KG1 (cell line): ENCODE results near the gene JAZF1.
"Not testable (repeated sequence)": the region's sequence is repeated elsewhere in the genome, so short reads cannot be mapped to it uniquely, and the experiment has no call there.

Experiments
- DNase-seq: peaks from one replicate; lab custom pipeline; 2025; lab: John Stamatoyannopoulos, UW

The JAZF1 gene

DNA sequence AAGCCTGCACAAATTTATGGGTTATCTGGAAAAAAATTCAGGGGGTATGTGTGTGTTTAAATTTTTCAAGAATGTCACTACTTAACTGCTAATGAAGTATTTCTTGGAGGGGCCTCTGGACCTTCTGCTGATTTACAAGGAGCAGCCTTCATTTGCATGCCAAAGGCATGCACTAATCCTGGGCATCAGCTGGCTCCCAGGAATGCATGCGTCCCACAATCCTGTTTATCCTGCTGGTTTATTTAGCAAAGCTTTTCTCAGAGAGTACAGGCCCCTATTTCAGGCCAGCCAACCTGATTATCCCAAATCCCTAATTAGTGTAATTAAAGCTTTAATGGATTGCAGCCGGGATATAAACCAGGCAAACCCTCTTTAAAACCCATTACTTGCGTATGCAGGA lies 270.3 kb downstream of the JAZF1 start:
- no peak for DNase-seq

DNA sequence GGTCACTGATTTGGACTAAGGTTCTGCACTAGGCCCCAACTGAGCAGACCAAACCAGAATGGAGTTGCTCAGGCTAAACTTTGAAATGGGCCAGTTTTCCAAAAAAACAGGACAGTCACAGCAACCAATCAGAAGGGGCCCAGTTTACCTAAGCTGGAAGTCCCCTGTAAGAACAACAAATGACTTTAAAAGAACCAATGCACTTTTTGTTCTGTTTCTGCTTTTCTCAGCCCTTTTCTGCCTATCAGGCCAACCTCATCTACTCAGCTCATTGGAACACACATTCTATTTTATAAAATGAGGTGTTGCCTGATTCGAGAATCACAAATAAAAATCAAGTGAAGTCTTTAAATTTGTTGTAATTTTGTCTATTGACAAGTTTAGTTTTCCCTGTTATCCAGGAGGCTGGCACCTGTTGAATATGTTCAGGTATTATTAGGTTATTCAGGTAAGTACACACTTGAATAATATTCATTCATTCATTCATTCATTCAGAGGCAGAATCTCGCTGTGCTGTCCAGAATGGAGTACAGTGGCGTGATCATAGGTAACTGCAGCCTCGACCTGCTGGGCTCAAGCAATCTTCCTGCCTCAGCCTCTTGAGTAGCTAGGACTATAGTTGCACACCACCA lies 271.9 kb downstream of the JAZF1 start:
- no peak for DNase-seq

DNA sequence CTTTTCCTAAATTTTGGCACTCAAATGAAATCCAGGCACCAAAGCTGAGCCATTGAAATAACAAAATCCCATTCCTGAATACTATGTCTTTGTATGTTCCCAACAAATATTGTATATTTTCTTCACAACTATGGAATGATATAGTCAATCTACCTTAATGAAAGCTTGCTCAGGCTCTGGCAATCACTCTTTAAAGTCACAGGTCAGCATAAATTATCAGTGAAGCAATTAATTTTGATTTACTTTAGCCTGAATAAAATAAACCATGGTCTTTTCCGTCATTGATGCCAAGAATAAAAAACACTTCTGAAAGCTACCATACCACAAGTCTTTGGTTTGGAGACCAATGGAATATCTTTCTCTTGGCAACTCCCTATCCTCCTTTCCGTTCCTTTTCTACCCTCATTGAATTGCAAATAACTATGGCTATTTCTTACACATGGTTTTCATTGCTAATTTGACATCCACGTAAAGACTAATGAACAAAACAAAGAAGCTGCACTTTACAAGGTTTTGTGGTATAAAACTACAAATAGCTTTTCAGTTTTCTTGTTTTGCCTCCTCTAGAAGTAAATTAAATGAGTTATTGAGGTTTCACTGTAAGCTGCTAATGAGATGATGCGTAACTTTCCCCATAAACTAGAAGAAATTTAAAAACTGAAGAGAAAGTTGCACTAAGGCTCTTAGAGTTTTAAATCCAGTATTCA lies 274.1 kb downstream of the JAZF1 start:
- no peak for DNase-seq

DNA sequence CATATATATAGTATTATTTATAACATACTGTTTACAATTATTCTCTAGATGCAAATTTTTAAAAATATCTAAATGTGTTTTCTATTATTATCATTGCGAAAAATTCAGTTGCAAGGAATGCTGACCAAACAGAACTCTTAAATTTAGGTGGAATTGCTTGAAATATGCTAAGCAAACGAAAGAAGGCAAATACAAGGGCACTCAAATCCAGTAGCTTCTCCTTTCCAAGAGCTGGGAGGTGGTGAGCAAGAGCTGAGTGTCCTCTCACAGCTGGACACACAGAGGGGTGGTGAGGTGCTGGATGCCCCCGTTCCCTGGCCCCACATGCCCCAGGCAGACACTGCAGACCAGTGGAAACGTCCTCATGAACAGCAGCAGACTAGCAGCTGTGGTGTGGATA lies 274.6 kb downstream of the JAZF1 start:
- DNase-seq, result no peak

DNA sequence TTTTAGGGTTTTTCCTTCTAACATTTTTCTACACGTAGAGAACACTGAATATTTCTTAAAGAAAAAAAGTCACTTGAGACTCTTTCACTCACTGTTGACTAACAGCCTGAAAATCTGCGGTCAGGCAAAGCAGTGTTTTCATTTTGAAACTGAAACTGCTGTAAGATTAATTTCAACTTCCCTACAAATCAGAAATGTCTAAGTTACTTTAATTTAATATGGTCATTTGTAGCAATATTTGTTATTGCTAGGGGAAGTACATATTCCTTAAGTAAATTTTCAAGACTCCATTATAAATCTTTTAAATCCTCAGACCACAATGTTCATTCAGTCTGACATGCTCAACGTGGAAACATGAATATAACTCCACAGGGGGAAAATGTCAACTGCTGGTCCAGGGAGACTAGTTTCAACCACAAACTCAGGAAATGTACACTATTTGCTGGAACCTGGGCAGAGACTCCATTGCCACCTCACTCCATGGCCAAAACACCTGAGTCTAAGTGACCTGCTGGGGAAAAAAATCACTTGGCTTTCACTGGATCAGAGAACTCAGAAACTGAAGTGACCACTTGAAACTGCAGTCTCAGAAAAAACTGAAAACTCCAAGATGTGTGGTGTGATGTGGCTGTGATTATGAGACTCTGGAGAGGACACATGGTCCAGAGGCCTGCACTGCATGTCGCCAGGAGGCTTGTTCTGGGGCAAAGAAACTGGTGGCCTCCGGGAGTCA lies 279.4 kb downstream of the JAZF1 start:
- DNase-seq, result peak; percentile 49

DNA sequence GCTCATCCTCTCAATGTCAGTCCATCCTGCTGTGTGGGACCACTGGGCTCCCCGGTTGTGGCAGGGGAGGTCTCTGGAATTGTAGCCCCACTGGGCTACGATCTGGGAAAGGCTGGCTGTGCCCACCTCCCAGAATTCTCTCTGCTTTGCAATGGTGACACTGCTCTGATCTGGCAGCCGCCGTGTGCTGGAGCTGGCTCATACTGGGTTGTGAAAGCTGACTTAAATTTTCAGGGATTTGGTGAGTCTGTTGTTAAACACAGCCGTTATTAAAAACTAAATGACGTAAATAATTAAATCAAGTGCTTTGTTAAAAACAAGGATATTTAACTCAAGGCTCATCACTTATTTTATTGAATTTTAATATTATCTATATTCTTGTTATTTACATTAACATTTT lies 280.6 kb downstream of the JAZF1 start:
- DNase-seq, result no peak

DNA sequence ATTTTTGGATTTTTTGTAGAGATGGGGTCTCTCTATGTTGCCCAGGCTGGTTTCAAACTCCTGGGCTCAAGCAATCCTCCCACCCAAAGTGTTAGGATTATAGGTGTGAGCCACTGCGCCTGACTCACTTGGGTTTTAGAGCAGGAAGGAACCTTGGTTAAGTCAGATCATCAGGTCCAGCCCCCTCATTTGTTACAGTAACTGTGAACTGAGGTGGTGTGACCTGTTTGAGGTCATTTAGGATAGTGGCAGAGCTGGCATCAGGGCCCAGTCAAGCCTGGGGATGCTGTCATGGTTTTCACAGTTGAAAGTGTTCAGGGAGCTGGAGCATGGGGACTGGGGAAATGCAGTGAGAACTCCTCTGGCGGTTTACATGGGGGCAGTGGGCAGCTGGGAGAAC lies 281.0 kb downstream of the JAZF1 start:
- no peak for DNase-seq

DNA sequence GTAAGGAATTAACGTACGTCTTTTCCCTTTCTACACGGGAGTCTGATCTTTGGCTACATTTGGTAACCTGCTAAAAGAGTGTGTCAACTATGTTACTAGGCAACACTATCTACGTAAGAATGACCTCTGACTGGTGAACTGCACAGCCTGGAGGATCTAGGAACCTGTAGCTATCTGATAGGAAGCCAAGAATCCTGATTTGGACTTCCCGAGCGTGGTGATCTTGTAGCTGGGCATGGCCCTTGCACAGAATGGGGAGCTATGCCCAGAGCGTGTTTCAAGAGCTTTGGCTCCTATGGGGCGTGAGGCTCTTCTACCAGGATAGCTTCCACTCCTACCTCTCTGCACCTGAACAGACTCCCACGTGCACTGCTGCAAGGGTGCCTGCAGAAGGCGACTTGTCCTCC lies 283.2 kb downstream of the JAZF1 start:
- no peak for DNase-seq

DNA sequence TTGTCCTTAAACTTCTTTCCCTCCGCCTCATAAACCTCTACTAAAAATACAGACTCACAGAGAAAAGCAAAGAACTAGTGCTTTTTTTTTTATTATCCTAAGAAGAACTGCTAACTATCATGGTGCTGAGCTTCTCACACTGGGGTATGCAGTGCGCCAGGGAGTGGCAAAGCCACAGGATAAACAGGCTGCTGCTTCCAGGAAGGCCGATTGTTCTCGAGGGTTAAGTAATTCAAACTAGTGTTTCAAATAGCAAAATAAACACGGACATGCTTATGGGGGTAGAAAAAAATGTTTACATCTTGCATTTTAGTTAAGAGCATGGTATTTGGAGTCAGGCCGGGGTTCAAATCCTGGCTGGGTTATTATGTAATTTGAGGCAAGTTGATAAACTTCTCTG lies 283.6 kb downstream of the JAZF1 start:
- DNase-seq, result no peak

DNA sequence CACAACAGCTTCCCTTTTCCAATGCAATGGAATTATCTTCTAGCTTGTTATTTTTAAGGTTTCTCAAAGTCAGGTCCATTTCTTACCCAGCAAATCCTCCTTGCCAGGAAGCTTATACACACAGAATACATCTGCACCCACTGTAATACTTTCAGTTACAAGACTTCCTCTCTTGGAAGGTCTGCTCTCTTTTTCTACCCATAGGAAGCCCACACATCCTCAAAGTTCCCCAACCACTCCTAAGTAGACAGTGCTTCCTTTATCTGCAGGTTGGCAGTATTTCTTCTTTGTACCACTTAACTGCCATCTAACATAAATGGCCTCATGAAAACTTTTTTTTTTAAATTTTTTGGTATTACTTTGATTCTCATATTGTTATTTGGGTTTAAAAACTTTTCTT lies 285.0 kb downstream of the JAZF1 start:
- no peak for DNase-seq

DNA sequence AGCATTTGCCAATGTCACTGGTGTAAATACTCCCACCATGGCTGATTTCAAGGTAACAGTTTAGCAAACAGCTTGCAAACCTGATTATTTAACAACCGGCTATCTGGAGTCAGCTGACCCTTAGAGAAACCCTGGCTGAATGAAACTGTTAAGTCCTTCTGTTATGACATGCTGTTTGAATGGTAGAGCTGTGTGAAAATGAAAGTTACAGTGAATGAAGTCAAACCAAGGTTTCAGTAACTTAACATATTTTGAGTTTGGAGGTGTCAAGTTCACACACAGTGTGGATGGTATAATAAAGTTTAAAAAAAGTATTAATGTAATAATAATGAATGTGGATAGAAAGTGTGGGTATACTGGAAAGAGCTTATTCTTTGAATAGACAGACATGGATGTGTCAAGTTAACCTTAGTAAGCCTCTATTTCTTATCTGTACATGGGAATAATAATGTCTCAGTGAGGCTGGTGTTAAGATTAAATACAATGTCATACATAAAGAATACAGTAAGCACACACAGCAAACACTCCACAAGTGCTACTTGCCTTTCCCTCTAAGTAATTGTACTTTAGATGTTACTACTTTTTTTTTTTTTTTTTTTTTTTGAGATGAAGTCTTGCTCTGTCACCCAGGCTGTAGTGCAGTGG lies 290.3 kb downstream of the JAZF1 start:
- DNase-seq, result no peak

DNA sequence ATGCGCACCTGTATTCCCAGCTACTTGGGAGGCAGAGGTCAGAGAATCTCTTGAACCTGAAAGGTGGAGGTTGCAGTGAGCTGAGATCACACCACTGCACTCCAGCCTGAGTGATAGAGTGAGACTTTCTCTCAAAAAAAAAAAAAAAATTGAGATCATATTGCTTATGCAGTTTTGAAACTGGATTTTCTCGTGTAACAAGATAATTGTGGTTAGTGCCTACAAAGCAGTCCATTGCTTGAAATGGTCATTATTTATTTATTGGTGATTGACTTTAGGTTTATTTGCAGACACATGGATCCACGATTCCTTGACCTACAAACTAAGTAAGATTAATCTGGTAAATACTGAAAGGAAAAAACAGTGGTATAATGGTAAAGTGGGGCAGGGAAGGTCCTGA lies 290.8 kb downstream of the JAZF1 start:
- no peak for DNase-seq

DNA sequence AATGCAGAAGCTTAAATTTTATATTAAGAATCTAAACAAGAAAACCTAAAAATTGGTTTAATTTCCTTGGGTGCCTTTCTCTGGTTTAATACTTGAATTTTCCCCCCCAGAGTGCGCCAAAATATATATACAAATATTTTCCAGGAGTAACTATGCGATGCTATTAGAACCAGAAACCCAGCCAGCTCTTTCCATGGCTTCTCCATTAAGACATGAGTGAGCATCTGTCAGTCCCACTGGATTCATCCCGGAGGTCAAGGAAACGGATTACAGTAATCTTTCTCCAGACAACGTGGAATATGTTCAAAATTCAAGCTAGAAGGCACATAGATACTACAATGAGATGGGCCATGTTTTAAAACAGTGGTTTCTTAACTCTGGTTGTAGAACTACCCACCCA lies 291.9 kb downstream of the JAZF1 start:
- DNase-seq, result no peak

DNA sequence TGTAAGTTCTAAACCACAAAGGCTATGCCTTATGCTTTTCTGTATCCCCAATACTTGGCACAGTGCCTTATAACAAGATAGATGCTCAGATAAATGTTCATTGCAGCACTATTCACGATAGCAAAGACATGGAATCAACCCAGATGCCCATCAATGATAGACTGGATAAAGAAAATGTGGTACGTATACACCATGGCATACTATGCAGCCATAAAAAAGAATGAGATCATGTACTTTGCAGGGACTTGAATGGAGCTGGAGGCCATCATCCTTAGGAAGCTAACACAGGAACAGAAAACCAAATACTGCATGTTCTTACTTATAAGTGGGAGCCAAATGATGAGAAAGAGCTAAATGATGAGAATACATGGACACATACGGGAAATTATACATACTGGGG lies 293.9 kb downstream of the JAZF1 start:
- not testable (repeated sequence) for DNase-seq

DNA sequence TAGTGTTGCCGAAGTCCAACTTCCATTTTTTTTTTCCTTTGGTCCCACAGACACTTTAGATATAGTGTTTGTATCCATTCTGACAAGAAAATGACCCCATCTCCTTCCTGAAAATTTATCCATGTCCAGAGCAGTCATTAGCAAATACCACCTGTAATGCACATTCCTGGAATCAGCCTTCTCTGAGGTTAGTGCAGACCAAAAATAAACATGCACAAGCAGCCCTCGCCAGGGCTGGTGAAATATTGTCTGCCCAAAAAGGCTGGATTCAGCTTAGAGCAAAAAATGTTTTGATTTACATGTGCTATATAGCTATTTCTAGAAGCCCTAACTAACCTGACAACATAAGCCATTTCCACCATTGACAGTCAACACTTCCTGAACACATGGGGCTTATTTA lies 294.9 kb downstream of the JAZF1 start:
- no peak for DNase-seq

DNA sequence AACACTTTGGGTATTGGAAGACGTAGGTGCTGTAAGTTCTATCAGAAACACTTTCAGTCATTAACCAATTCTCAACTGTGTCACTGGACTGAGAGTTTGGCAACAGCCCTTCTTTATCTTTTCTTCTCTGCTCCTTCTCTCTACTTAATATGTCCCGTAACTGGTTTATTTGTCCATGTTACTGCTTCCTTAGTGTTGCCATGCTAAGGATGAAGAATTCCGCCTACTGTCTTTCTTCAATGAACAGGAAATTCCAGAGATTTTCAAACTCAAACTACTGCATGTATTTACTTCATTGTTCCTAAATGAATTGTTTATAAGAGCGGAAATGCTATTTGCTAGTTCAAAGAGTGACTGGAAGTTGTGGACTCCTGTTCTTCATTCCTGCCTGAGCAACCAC lies 296.9 kb downstream of the JAZF1 start:
- DNase-seq, result no peak

DNA sequence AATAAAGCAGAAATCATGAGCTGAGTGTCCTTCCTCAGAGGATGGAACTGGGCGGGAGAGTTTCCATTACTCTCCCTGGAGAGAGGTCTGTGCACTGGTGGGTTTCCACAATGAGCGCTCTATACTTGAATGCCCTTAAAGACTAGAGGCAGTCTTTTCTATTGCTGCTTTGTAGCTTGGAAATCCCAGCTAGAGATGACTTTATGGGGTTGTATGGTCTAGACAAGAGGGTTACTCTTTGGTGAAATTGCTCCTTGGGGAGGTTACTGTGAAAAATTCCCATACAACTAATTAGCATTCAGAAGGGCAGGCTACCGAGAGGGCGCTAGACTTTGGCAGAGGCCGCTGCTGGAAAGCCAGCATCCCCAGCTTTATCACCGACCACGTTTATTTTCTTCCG lies 303.8 kb downstream of the JAZF1 start:
- DNase-seq, result no peak

DNA sequence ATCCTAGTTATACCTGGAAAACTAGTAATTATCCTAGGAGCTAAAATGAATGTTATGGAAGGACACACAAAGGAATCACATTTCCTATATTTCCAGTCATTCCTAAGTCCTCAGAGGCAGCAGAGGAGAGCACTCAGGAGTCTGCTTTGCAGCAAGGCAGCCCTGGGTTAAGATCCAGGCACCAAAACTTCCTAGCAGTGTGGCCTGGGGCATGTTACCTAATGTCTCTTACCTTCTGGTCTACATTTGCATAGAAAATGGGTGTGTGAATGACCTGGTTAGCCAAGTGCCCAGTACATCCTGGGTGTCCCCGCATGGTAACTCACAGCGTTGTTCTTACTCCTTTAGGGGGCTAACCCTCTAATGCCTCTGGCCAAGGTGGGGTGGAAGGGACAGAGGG lies 304.8 kb downstream of the JAZF1 start:
- DNase-seq, result no peak

DNA sequence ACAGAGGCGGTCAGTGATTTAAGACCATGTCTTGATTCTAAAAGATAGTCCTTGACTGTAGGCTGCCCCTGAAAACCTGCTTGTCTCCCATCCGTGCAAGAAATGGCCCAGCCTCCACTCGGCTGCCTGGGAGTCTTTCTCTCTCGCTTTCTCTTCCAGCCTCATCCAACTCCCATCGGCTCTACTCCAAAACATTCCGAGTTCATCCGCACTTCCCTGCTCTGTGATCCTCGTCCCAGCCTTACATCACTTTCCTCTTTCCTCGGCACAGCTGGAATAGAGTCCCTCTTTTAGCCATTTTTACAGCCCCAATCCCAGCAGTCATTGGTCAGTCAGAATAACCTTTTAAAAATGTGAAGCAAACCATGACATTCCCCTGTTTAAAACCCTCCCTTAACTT lies 305.5 kb downstream of the JAZF1 start:
- no peak for DNase-seq

DNA sequence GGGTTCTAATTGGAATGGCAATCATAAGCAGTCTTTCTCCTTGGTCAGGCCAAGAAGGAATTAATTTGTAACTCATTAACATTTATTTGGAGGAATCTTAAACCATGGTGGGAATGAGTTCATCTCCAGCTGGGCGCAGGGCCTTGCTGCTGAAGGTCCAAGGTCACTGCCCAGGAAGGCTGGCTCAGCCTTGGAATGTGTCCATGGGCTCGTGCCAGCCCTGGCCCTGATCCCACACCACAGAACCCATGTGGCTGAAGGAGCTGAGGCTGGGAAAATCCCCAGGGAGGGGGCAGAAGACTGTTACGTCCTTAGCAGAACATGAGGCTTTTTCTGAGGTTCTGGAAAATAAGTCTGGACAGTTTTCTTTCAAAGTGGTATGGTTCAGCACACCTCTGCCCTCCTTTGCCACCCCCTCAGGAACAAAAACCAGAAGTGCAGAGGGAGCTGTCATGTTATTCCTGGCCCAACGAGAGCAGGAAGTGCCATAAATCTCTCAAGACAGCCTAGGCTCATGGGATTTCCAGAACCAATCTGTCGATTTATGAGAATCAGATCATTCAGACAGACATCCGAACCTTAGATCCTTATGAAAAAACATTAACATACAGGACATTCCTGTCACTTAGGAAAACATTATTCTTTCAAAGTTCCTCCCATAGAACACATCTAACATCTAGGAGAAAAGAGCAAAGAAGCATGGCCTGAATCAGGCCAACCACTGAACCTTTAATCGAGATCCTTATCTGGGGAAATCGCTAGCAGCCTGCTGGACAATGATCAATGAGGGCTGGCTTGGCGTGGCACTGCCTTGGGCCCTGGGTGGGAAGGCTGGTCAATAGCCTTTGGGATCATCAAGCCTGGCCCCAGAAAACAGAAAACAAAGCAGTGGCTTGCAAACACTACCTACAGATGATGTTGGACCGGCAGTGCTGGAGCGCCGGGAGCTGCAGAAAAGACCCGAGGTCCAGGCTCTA lies 306.3 kb downstream of the JAZF1 start:
- no peak for DNase-seq

DNA sequence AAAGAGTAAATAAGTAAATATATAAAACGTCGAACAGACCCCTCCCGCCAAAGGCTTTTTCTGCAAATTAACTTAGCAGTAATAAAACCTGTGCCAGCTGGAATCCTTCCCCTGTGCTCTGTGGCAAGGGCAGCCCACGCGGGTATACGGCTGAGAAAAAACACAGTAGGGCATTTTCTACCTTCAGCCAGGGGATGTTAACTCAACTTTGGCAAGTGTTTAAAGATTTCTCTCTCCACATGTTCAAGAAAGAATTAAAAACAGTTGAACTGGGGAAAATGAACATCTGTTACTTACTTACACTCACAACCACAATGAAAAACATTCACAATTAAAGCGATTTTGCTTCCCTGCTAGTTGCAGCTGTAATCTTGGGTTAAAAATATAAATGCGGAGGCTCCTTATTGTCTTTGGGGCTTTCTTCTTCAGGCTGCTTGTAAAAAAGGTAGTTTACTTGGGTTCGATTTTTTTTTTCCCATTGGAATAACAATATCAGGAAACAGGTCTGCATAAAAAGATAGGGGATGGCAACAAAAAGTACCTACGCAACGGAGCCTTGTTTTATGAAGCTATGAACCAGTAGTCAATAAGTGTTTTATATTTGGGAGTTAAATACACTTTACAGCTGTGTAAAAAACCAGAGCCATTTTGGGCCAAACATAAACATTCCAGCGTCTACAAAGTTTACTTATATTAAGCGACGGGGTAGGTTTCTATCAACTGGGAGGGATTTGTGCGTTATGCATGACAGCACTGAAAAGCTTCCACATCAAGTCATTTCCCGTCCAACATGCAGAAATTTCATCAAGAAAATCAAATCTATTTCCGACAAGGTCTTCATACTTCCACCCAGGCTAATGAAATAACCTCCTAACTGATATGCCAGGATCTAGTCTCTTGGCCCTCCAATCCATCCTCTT lies 308.0 kb downstream of the JAZF1 start:
- DNase-seq, result no peak
